ENCODE results near the gene GPR161. TPM values are rescaled to one million over a fixed set of nuclear protein-coding genes. Genes with fewer than 3 reads are reported as not detected.

Gene GPR161
- total RNA-seq, 3 donors from 2014 or later (not counting 1 experiment from before 2014, with no cell fraction given) = not detected

DNA sequence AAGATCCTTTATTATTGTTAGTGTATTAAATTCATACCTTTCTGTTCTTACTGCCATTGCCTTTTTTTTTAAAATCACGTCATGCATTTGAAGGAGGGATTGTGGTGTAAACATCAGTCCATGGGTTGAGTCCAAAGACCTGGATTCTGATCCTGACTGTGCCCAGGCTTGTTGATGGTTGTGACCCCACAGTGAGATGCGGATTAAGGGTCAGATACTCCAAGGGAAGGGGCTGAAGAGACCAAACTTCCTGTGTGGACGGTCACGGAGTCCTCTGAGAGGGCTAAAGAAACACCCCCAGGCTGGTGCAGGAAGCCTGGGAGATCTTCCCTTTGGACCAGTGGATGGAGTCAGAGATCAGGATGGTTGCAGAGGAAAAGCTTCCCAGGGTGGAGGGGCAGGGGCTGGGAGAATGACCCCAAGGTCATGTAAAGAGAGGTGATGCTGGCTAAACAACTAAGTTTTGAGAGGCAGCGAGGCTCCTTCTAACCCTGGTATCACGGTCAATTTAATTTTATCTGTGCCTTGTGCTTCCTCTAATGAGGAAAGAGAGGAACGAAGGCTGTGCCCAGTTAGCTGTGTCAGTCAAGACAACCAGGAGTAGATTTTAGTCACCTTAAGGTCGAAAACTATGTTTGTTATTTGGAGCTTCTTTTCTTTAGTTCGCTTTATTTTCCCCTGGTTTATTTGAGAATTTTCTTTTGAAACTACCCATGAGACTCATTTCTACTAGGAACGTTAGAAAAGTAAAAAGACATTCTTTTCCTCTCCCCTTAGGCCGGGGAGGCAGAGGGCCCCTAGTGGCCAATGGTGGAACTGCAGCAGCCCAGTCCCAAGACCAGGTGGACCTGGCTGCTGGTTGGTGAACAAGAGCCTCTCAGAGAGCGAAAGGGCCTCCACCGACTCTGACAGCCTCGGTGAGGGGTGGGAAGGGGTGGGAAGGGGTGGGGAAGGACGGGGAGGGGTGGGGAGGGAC lies 8.7 kb upstream of the GPR161 start:
- Mint-ChIP-seq H3K36me3 (no peaks in the 10 kb centered on the region), H3K4me1 (peaks cover 0 to 11% of the 10 kb centered on the region in 2 donors), H3K4me3 (no peak overlapping the region), H3K9me3 (no peaks in the 10 kb centered on the region), H3K27ac (peak overlapping the region in 1 of 2 donors; percentile 20), H3K27me3 (ENCODE audit: low read depth in 2 of 2) (peaks cover 3 to 8% of the 10 kb centered on the region in 2 donors)
- intact Hi-C loops (cut with micrococcal nuclease) = no loop called here
- TF ChIP-seq, protein P1, sequence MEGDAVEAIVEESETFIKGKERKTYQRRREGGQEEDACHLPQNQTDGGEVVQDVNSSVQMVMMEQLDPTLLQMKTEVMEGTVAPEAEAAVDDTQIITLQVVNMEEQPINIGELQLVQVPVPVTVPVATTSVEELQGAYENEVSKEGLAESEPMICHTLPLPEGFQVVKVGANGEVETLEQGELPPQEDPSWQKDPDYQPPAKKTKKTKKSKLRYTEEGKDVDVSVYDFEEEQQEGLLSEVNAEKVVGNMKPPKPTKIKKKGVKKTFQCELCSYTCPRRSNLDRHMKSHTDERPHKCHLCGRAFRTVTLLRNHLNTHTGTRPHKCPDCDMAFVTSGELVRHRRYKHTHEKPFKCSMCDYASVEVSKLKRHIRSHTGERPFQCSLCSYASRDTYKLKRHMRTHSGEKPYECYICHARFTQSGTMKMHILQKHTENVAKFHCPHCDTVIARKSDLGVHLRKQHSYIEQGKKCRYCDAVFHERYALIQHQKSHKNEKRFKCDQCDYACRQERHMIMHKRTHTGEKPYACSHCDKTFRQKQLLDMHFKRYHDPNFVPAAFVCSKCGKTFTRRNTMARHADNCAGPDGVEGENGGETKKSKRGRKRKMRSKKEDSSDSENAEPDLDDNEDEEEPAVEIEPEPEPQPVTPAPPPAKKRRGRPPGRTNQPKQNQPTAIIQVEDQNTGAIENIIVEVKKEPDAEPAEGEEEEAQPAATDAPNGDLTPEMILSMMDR (IDR thresholded peaks at IDR 0.05) = peak; percentile 89
- Histone ChIP-seq H3K27me3 (ENCODE audit: control insufficient read depth, insufficient read depth, low read length) (no peaks in the 10 kb centered on the region), H3K9me3 (ENCODE audit: control insufficient read depth, insufficient read depth, low read length) (no peaks in the 10 kb centered on the region), H3K36me3 (ENCODE audit: control insufficient read depth, insufficient read depth, low read length) (no peaks in the 10 kb centered on the region), H3K4me3 (ENCODE audit: low read length) (no peak overlapping the region), H3K4me1 (ENCODE audit: control insufficient read depth, insufficient read depth, low read length) (peaks cover 4% of the 10 kb centered on the region), H3K27ac (ENCODE audit: low read length) (no peak overlapping the region)
- WGBS (ENCODE audit: insufficient coverage) = 33% methylated on average over 10 of the region's 15 CpGs
- ATAC-seq (peak; percentile 92 to 99 (median 99)), DNase-seq (peak; percentile 77 to 89)

DNA sequence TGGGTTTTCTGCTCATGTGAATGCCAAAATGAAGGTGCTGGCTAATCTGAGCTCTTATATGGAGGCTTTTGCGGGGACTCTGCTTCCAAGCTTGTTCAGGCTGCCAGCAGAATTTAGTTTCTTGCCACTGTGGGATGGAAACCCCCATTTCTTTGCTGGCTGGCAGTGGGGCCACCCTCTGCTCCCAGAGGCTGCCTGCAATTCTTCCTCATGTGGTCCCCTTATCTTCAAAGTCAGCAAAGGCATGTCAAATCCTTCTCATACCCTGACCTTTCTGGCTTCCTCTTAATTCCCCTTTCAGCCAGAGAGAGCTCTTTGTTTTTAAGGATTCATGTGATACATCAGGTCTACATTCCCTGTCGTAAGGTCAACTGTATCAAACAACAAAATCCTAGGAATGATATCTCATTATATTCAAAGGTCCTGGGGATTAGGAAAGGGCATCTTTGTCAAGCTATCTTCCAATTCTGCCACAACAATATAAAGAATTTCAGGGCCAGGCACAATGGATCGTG lies 5.2 kb upstream of the GPR161 start:
- Mint-ChIP-seq H3K27ac (no peak overlapping the region), H3K4me1 (peaks cover 6 to 17% of the 10 kb centered on the region in 2 donors)

DNA sequence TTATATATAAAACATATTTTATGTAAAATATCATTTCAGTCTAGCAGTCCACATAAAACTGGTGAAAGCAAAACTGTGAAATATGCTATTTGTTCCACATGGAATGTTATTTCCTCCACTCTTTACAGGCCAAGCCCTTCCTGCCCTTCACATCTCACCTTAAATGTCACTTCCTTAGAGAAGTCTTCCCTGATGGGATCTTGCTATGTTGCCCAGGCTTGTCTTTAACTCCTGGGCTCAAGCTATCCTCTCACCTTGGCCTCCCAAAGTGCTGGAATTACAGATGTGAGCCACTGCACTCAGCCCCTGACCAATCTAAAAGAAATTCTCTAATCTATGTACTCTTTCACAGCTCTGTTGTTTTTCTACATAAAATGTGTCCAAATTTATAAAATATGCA lies 2.3 kb upstream of the GPR161 start:
- H3K4me1 ChIP-seq (ENCODE audit: control insufficient read depth, insufficient read depth, low read length) = peaks cover 19% of the 10 kb centered on the region
- Mint-ChIP-seq H3K9me3 (no peaks in the 10 kb centered on the region), H3K36me3 (no peaks in the 10 kb centered on the region), H3K4me3 (no peak overlapping the region), H3K27ac (no peak overlapping the region), H3K27me3 (ENCODE audit: low read depth in 2 of 2) (peaks cover 28 to 40% of the 10 kb centered on the region in 2 donors), H3K4me1 (peaks cover 17 to 19% of the 10 kb centered on the region in 2 donors)
- peaks cover 19% of the 10 kb centered on the region for H3K27me3 ChIP-seq (ENCODE audit: control insufficient read depth, insufficient read depth, low read length)
- H3K4me3 ChIP-seq (ENCODE audit: low read length) = no peak overlapping the region
- H3K27ac ChIP-seq (ENCODE audit: low read length) = no peak overlapping the region
- no peaks in the 10 kb centered on the region for H3K36me3 ChIP-seq (ENCODE audit: control insufficient read depth, insufficient read depth, low read length)
- TF ChIP-seq, protein P1 (IDR thresholded peaks at IDR 0.05) = no peak
- intact Hi-C loops (cut with micrococcal nuclease) = no loop called here
- no peak for DNase-seq
- ATAC-seq = no peak
- no peaks in the 10 kb centered on the region for H3K9me3 ChIP-seq (ENCODE audit: control insufficient read depth, insufficient read depth, low read length)

More for the DNA sequence above, 5.2 kb upstream of the GPR161 start:
- ATAC-seq (no peak), DNase-seq (no peak)
- intact Hi-C loops (cut with micrococcal nuclease) = no loop called here
- H3K4me3 Mint-ChIP-seq = no peak overlapping the region
- no peak overlapping the region for H3K4me3 ChIP-seq (ENCODE audit: low read length)
- H3K9me3 Mint-ChIP-seq = no peaks in the 10 kb centered on the region
- no peak overlapping the region for H3K27ac ChIP-seq (ENCODE audit: low read length)
- TF ChIP-seq, protein P1 (IDR thresholded peaks at IDR 0.05) = no peak
- H3K27me3 Mint-ChIP-seq (ENCODE audit: low read depth in 2 of 2) = peaks cover 11 to 22% of the 10 kb centered on the region in 2 donors
- H3K36me3 Mint-ChIP-seq = no peaks in the 10 kb centered on the region
- H3K27me3 ChIP-seq (ENCODE audit: control insufficient read depth, insufficient read depth, low read length) = no peaks in the 10 kb centered on the region
- WGBS (ENCODE audit: insufficient coverage) = 85% methylated on average over 3 of the region's 3 CpGs
- H3K4me1 ChIP-seq (ENCODE audit: control insufficient read depth, insufficient read depth, low read length) = peaks cover 9% of the 10 kb centered on the region
- no peaks in the 10 kb centered on the region for H3K9me3 ChIP-seq (ENCODE audit: control insufficient read depth, insufficient read depth, low read length)
- H3K36me3 ChIP-seq (ENCODE audit: control insufficient read depth, insufficient read depth, low read length) = no peaks in the 10 kb centered on the region

Measured in natural killer cell (primary cell).